ENCODE measurements around the gene TOMM40. TPM values are rescaled to one million over a fixed set of nuclear protein-coding genes. Genes with fewer than 3 reads are reported as not detected.

TOMM40 gene
- total and polyA plus RNA-seq, 9 of the 15 experiments (the other 6 are each of a cell fraction or from before 2014, with no cell fraction given): 0.89 to 290 (median 160) TPM

GRCh38 chr19:44890366-44891015 lies 563 bp upstream of the TOMM40 start (continued):
- TF ChIP-seq CREB3L1 (IDR thresholded peaks at IDR 0.05; ENCODE audit: borderline replicate concordance, low read depth) (peak; percentile 71; the same call in 1 of the 2 replicates), SAP30 (IDR thresholded peaks at IDR 0.05; ENCODE audit: borderline replicate concordance, insufficient read depth, low read depth, low read length, poor library complexity, severe bottlenecking) (peak; percentile 99), TFAP4 (CRISPR knock-in tag; IDR thresholded peaks at IDR 0.05; ENCODE audit: borderline replicate concordance) (peak; percentile 68), ELF2 (CRISPR knock-in tag; IDR thresholded peaks at IDR 0.05) (peak; percentile 82), MXI1 (IDR thresholded peaks at IDR 0.05; ENCODE audit: low read depth, low read length) (0 out of 2 replicates have a peak, but pooled peaks have one; percentile 34), HDAC6 (IDR thresholded peaks at IDR 0.05; ENCODE audit: low read depth, low read length) (no peak), ZBTB2 (IDR thresholded peaks at IDR 0.05) (peak; percentile 78; the same call in 1 of the 2 replicates), PKNOX1 (IDR thresholded peaks at IDR 0.05) (peak; percentile 73), POLR2B (IDR thresholded peaks at IDR 0.05; ENCODE audit: low read depth, partially characterized antibody) (peak; percentile 93), HMGXB4 (CRISPR knock-in tag; IDR thresholded peaks at IDR 0.05) (no peak), MTA2 (IDR thresholded peaks at IDR 0.05; ENCODE audit: low read depth) (peak; percentile 61), CC2D1A (IDR thresholded peaks at IDR 0.05) (no peak; the same call in 1 of the 2 replicates), ESRRB (CRISPR knock-in tag; IDR thresholded peaks at IDR 0.05; ENCODE audit: borderline replicate concordance) (0 out of 2 replicates have a peak, but pooled peaks have one; percentile 54), CCNT2 (IDR thresholded peaks at IDR 0.05; ENCODE audit: borderline replicate concordance, extremely low read depth, insufficient read length, low read depth, low read length) (peak; percentile 64), ELF4 (CRISPR knock-in tag; IDR thresholded peaks at IDR 0.05) (peak; percentile 88), TAF1 (IDR thresholded peaks at IDR 0.05; ENCODE audit: control insufficient read depth, extremely low read depth, insufficient read depth, low read length, severe bottlenecking) (peak; percentile 82), MYNN (IDR thresholded peaks at IDR 0.05) (peak; percentile 84), MYNN (CRISPR knock-in tag; IDR thresholded peaks at IDR 0.05) (no peak), SMAD1 (IDR thresholded peaks at IDR 0.05; ENCODE audit: low read depth, low read length, partially characterized antibody) (peak; percentile 73), ILF3 (IDR thresholded peaks at IDR 0.05; ENCODE audit: borderline replicate concordance) (no peak)

Data from K562 (cell line).